ENCODE results near the gene JSRP1.
A peak's percentile ranks its signal among the peaks of the same experiment; 100 is the strongest.

JSRP1 gene

GRCh38 chr19:2246014-2246620, 10.1 kb downstream of the JSRP1 start:
- DNase-seq: no peak

DNA sequence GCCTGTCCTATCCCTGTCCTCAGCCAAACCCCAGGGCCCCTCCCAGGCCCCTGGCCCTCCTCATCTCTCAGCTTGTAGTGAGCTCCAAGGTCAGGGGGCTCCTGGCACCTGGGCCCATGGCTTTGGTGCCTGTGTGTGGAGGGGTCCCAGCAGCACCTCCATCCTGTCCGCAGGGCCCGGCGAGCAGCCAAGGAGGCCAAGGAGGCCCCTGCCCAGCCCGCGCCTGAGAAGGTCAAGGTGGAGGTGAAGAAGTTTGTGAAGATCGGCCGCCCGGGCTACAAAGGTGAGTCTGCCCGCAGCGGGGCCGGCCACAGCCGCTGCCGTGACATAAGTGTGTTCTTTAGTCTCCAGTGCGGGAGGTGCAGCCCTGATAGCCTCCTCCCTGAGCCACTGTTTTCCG, 10.9 kb downstream of the JSRP1 start:
- no peak for DNase-seq

DNA sequence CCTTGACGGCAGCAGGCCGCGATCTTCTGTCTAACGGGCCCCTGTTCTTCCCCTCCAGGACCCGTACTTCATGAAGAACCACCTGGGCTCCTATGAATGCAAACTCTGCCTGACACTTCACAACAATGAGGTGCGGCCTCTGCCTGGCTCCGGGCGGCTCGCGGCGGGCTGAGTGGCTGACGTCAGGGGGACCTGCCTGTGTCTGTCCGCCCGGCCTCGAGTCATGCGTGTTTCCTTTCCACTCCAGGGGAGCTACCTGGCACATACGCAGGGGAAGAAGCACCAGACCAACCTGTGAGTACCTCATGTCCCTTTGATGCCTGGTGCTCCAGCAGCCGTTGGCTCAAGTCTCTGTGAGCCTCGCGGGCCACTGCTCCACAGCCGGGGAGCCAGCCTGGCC, 11.7 kb downstream of the JSRP1 start:
- DNase-seq: no peak

GRCh38 chr19:2244125-2244411, 12.1 kb downstream of the JSRP1 start:
- no peak for DNase-seq

- no peak for DNase-seq
Measured at GRCh38 chr19:2243274-2244124, 12.7 kb downstream of the JSRP1 start.

GRCh38 chr19:2242816-2243215, 13.4 kb downstream of the JSRP1 start:
- no peak for DNase-seq

GRCh38 chr19:2242092-2242537, 14.1 kb downstream of the JSRP1 start:
- DNase-seq: no peak

- DNase-seq: no peak
Measured at GRCh38 chr19:2240881-2241760, 15.1 kb downstream of the JSRP1 start.

- DNase-seq: no peak
Measured at GRCh38 chr19:2239771-2240770, 16.1 kb downstream of the JSRP1 start.

- no peak for DNase-seq
Measured at GRCh38 chr19:2239173-2239572, 17.0 kb downstream of the JSRP1 start.

GRCh38 chr19:2237869-2238153, 18.4 kb downstream of the JSRP1 start:
- no peak for DNase-seq

GRCh38 chr19:2237051-2237868, 19.0 kb downstream of the JSRP1 start:
- DNase-seq: no peak

DNA sequence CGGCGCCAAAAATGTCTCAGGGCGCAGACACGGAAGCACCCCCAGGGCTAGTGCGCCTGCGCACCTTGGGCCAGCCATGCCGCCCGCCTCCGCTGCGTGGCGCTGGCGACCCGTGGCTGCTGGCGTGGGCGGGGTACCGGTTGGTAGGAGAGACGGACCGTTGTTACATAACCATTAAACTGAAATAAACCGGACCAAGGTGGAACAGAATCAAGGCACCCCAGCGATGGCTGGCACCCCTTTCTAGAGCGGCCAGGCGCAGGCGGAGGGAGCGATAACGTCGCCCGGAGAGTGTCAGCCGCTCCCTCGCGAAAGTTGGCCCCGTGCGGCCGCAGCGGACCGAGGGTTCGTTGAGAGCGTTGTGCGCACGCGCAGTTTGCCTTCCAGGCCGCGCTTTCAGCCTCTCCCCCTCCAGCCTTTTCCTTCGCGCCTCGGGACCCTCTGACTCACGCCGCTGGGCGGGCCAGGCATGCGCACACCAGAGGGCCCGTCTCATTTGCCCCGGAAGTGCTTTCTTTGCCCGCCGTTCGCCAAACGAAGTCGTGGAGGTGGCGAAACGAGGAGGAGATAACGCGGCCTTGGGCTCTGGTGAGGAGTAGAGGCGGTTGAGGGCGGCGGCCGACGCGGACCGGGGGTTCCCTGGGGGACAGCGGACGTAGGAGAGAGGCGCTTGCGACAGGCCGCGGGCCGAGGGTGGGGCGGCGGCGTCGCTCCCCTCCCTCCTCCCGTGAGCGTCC, 19.7 kb downstream of the JSRP1 start, which contains the start of the genes PLEKHJ1 and SF3A2:
Gene PLEKHJ1, minus strand, starts transcription at position 16 of the 737 bp plus-strand sequence. CDS start 81 bp downstream, outside the sequence.
Gene SF3A2, plus strand, starts transcription at position 511 of the 737 bp plus-strand sequence. CDS start 6,595 bp downstream, outside the sequence.
- peak; percentile 99 for DNase-seq

- DNase-seq: no peak
Measured at GRCh38 chr19:2236064-2236313, 20.2 kb downstream of the JSRP1 start.

DNA sequence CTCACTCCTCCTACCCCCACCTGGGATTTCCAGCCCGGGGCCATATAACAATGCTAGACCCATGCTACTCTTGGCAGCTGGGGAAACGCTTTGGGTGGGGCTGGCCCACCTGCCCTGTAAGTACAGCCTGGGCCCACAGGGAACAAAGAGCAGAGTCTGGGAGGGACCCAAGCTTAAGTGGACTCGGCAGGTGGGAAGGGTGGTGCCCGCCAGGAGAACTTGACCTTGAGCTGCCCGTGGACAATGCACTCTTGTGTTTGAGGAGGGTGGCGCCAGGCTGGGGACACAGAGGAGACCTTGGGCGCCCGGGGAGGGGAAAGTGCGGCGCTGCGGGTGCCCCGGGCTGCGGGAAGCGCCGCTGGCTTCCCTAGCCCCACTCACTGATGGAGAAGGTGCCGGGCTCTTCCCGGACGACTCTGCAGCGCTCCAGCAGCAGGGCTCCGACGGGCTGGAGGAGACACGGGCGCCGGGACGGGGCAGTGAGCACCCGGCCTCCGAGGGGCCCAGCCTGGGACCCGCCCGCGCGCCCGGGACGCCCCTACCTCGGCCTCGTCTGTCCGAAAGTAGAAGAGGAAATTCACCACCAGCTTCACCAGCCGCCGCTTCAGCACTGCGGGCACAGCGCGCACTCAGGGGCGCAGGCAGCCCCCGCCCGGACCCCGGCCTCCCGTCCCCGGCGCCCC, 20.7 kb downstream of the JSRP1 start:
- DNase-seq: peak; percentile 90

- no peak for DNase-seq
Measured at GRCh38 chr19:2234996-2235380, 21.2 kb downstream of the JSRP1 start.

GRCh38 chr19:2233601-2234280, 22.5 kb downstream of the JSRP1 start:
- no peak for DNase-seq

DNA sequence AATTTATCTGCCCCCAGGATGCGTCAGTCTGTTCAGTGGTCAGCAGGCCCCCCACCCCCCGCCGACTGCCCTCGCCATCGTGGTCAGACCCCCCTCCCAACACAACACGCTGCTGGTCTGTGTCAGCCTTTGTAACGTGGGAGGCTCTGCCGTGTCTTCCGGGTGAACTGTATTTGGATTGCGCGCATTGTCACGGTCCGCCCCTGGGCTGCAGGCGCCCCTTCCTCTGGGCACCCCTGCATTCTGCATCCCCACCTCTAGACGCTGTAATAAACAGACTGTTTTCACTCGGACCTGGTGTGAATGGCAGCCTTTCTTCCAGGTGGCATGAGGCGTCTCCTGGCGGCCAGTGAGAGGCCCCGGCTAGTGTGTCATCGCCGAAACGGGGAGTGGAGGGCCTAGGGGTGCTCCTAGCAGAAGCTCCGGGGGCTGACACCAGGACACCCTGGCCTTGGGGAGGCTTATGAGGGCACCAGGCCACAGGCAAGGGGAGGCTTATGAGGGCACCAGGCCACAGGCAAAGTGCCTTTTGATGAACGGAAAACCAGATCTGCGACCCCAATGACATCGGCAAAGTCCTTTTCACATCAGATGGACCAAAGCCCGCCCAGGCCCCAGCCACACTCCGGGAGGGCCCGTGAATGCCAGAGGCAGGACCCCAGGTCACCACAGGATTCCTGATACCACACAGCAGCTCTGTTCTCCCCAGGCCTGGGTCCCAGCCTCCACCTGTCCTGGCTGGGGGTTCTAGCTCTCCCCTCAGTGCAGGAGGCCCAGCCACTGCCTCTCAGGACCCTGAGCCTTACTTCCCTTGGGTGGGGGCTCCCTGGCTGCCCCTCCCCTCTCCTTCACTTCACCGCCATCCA, 23.7 kb downstream of the JSRP1 start:
- no peak for DNase-seq
